Measurements from ENCODE around the gene ZBP1.

ZBP1 gene

DNA sequence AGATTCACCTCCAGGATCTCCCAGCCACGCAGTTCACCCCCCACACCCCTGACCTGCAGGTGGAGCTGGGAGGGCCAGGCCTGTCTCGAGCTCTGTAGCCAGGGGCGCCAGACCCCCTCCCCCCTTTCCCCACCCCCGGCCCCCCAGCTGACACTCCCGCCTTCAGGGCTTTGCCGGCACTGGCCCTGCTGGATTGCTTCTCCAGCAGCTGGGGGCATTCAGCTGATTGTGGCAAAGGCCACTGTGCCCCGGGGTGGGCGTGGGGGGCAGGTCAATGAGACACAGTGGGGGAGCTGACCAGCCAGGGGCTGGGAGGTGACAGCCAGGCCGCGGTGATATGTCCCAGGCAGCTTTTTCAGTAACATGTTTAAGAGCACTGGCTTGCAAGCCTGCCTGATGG lies 22.2 kb downstream of the ZBP1 start:
- Histone ChIP-seq H3K36me3 (no peaks in the 10 kb centered on the region), H3K4me3 (ENCODE audit: low read depth, low read length) (no peak overlapping the region), H3K27me3 (ENCODE audit: insufficient read depth, low read depth, severe bottlenecking) (no peaks in the 10 kb centered on the region), H3K27ac (no peak overlapping the region), H3K9me3 (ENCODE audit: severe bottlenecking) (no peaks in the 10 kb centered on the region)
- TF ChIP-seq, protein P1, sequence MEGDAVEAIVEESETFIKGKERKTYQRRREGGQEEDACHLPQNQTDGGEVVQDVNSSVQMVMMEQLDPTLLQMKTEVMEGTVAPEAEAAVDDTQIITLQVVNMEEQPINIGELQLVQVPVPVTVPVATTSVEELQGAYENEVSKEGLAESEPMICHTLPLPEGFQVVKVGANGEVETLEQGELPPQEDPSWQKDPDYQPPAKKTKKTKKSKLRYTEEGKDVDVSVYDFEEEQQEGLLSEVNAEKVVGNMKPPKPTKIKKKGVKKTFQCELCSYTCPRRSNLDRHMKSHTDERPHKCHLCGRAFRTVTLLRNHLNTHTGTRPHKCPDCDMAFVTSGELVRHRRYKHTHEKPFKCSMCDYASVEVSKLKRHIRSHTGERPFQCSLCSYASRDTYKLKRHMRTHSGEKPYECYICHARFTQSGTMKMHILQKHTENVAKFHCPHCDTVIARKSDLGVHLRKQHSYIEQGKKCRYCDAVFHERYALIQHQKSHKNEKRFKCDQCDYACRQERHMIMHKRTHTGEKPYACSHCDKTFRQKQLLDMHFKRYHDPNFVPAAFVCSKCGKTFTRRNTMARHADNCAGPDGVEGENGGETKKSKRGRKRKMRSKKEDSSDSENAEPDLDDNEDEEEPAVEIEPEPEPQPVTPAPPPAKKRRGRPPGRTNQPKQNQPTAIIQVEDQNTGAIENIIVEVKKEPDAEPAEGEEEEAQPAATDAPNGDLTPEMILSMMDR (IDR thresholded peaks at IDR 0.05; ENCODE audit: low read depth, low read length): no peak
- DNase-seq: no peak

DNA sequence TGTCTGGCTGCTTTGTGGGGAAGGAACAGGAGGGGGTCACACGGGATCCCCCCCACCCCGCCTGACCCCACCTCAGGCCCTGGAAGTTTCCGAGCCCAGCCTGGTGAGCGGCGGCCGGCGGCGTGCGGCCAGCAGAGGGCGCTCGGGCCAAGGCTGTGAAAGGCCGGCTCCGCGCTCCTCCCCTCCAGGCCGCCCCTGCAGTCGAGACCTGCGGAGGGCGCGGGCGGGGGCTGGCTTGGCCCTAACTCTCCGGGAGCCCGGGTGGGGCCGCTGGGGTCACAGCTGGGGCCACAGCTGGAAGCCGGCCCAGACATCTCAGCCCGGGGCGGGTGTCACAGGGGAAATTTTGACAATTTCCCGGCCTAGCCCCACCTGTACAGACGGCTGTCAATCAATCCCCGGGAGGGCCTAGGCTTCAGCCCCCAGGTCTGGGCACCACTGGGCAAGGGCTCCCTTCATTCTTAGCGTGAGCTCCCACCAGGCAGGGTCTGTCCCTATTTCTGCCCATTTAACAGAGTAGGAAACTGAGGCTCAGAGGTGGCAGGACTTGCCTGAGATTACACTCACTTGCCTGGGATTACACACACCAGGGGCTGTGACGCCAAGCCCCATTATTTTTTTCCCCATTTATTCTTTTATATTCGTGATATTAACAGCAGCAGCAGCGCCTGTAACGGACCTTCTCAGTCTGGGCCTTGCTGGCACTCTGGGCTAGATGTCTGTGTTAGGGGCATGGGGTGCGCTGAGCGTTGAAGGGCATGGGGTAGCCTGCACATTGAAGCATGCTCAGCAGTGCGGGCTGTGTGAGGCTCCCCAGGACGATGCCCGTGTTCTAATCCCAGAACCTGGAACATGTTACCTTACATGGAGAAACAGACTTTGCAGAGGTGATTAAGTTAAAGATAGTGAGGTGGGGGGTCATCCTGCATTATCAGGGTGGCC lies 23.0 kb downstream of the ZBP1 start:
- no peaks in the 10 kb centered on the region for H3K27me3 ChIP-seq (ENCODE audit: insufficient read depth, low read depth, severe bottlenecking)
- H3K36me3 ChIP-seq: no peaks in the 10 kb centered on the region
- TF ChIP-seq, protein P1 (IDR thresholded peaks at IDR 0.05; ENCODE audit: low read depth, low read length): peak; percentile 83
- H3K4me3 ChIP-seq (ENCODE audit: low read depth, low read length): peak overlapping the region; percentile 19
- no peaks in the 10 kb centered on the region for H3K9me3 ChIP-seq (ENCODE audit: severe bottlenecking)
- no peak overlapping the region for H3K27ac ChIP-seq
- peak; percentile 58 for DNase-seq

DNA sequence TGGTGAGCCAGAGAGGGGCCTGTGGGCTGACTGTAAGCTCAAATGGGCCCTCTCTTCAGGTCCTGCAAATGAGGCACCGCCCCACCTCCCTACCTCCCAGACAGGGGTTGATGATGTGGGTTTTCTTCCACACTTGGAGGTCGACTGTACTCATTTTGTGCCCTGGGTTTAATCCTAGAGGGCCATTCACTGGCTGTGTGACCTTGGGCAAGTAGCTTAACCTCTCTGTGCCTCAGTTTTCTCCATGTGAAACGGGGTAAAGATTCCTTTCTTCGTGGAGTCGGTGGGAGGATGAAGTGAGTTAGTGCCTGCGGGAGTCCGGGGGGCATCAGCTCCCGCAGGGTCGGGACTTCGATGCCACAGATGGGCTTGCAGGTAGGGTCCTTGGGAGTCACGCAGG lies 23.9 kb downstream of the ZBP1 start:
- no peak for DNase-seq
- no peaks in the 10 kb centered on the region for H3K9me3 ChIP-seq (ENCODE audit: severe bottlenecking)
- TF ChIP-seq, protein P1 (IDR thresholded peaks at IDR 0.05; ENCODE audit: low read depth, low read length): no peak
- H3K27me3 ChIP-seq (ENCODE audit: insufficient read depth, low read depth, severe bottlenecking): no peaks in the 10 kb centered on the region
- H3K4me3 ChIP-seq (ENCODE audit: low read depth, low read length): no peak overlapping the region
- H3K36me3 ChIP-seq: no peaks in the 10 kb centered on the region
- no peak overlapping the region for H3K27ac ChIP-seq

DNA sequence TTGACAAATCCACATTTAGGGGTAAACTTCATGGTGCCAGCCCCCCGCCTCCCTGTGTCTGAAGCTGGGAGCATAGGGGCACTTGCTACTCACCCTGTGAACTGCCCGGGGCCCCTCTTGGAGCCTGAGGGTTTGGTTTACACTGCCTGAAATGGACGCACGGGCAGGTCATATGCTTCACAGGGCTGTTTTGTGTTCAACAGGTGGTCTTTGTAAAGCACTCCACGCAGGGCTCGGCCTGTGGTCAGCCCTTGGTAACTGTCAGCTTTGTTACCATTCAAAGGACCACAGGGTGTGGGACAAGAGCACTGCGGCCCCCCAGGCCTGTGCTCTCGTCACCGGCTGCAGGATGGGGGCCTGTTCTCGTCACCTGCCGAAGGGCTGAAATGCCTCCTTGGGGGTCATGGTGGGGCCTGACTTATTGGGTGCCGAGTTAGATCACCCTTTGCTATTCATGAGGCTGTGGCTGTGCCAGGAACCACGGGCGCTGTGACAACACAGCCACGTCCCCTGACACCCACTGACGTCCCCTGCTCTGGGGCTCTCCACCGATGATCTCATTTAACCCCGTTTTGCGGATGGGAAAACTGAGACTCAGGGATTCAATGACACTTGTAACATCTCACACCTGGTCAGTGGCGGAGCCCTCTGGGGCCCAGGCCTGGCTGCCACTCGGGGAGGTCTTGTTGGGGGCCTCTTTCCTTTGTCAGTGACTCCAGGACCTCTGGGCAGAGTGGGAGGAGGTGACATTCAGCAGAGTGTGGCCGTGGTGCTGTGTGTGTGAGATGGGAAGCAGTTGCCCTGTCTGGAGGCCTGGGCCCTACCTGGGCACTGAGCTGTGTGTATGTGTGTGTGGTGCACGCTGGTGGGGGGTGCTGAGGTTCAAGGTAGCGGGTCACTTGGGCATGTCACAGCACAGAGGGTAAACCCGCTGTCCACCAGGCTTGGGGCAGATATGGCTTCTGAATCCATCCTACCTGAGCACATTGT lies 24.9 kb downstream of the ZBP1 start:
- no peak overlapping the region for H3K27ac ChIP-seq
- no peak overlapping the region for H3K4me3 ChIP-seq (ENCODE audit: low read depth, low read length)
- TF ChIP-seq, protein P1 (IDR thresholded peaks at IDR 0.05; ENCODE audit: low read depth, low read length): no peak
- H3K36me3 ChIP-seq: no peaks in the 10 kb centered on the region
- no peaks in the 10 kb centered on the region for H3K27me3 ChIP-seq (ENCODE audit: insufficient read depth, low read depth, severe bottlenecking)
- H3K9me3 ChIP-seq (ENCODE audit: severe bottlenecking): no peaks in the 10 kb centered on the region
- no peak for DNase-seq

DNA sequence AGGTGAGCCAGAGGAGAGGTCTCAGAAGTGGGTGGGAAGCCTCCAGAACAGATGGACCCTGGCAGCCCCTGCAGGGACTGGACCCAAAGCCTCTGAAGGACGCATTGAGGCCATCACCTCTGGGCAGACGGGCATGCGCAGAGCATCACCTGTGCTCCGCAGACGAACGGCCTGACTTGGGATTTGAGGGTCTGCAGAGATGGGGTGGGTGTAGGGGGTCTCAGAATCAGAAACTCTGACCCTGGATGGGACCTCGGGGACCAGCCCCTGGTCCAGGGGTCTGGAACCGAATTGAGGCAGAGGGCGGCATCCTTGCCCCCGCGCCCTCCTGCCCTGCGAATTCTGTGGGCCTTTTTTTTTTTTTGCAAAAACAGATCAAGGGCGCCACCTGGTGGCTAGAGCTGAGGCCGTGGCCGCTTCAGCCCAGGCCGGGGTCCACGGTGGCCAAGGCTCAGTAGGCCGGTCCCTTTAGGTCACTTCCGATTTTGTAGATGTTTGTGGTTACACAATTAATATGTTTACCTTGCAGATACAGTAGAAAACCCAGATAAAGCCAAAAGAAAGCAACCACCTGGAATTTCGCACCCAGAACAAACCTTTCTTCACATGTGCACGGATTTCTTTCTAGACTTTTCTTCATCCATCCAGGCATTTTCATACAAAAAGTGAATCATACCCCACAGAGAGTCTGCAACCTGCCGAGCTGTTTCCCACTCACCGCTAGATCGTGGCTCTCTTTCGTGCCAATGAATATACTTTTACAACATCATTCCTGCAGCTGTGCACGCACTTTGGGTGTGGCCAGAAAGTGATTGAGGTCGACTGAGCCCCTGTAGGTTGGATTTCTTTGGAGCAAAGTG lies 25.9 kb downstream of the ZBP1 start:
- H3K9me3 ChIP-seq (ENCODE audit: severe bottlenecking): no peaks in the 10 kb centered on the region

More for the DNA sequence above, 25.9 kb downstream of the ZBP1 start:
- DNase-seq: peak; percentile 44
- Histone ChIP-seq H3K4me3 (ENCODE audit: low read depth, low read length) (no peak overlapping the region), H3K27ac (no peak overlapping the region), H3K27me3 (ENCODE audit: insufficient read depth, low read depth, severe bottlenecking) (no peaks in the 10 kb centered on the region), H3K36me3 (no peaks in the 10 kb centered on the region)
- TF ChIP-seq, protein P1 (IDR thresholded peaks at IDR 0.05; ENCODE audit: low read depth, low read length): peak; percentile 67
